OCI-LY7 (cell line): ENCODE measurements around the gene SDE2. TPM values are rescaled to one million over a fixed set of nuclear protein-coding genes. Genes with fewer than 3 reads are reported as not detected.
"Not testable (repeated sequence)": the region's sequence is repeated elsewhere in the genome, so short reads cannot be mapped to it uniquely, and the experiment has no call there.

Experiments
- BruUV-seq: library from RNA; stranded (reverse); fragments of 400-500 nt; replicated peaks from 2 replicates; lab custom pipeline; 2021; lab: Mats Ljungman, UMichigan
- CTCF ChIA-PET: fragments of 300-600 bp; sonication (Branson Sonifier 250); formaldehyde crosslinking; loops from one replicate; lab custom pipeline; 2022; ENCODE audit warnings: antibody characterized with exemption; ENCODE audit not compliant: unreplicated experiment; lab: Charles Lee
- POLR2A ChIA-PET: fragments of 300-600 bp; sonication (Branson Sonifier 250); formaldehyde crosslinking; loops from one replicate; lab custom pipeline; 2022; ENCODE audit warnings: antibody characterized with exemption; lab: Charles Lee
- DNase-seq: peaks from one replicate; pipeline ENCODE4 v3.0.0-alpha.2; 2015; ENCODE audit warnings: low spot score
- H2AFZ ChIP-seq: fragments of 200-600 bp; sonication (generic), shearing (Covaris generic); 2 replicates; pipeline ENCODE4 v1.6.1; 2014; ENCODE audit warnings: mild to moderate bottlenecking, antibody characterized with exemption, low read length, moderate library complexity
- H3K27ac ChIP-seq: fragments of 200-600 bp; sonication (generic); 2 replicates; pipeline ENCODE4 v1.5.1; 2014; ENCODE audit warnings: mixed run types, low read depth, mild to moderate bottlenecking, moderate library complexity, low read length, inconsistent platforms; ENCODE audit not compliant: poor library complexity, severe bottlenecking
- H3K36me3 ChIP-seq: fragments of 200-600 bp; sonication (generic); 2 replicates; pipeline ENCODE4 v1.6.1; 2014; ENCODE audit warnings: mild to moderate bottlenecking, antibody characterized with exemption, low read length, moderate library complexity, mixed read lengths; ENCODE audit not compliant: insufficient read depth
- H3K4me1 ChIP-seq: fragments of 200-600 bp; sonication (generic); 2 replicates; pipeline ENCODE4 v1.5.1; 2014; ENCODE audit warnings: mild to moderate bottlenecking, low read length; ENCODE audit not compliant: insufficient read depth, poor library complexity, severe bottlenecking
- H3K4me2 ChIP-seq: fragments of 200-600 bp; sonication (generic); 2 replicates; pipeline ENCODE4 v1.6.1; 2014; ENCODE audit warnings: mild to moderate bottlenecking, low read length
- H3K4me3 ChIP-seq: fragments of 200-600 bp; sonication (generic); 2 replicates; pipeline ENCODE4 v1.5.1; 2014; ENCODE audit warnings: mild to moderate bottlenecking, low read depth, low read length; ENCODE audit not compliant: poor library complexity, severe bottlenecking
- H3K79me2 ChIP-seq: fragments of 200-600 bp; sonication (generic); 2 replicates; pipeline ENCODE4 v1.6.1; 2016; ENCODE audit warnings: low read depth, mild to moderate bottlenecking, low read length, moderate library complexity, mixed read lengths; ENCODE audit not compliant: insufficient read depth
- H3K9me2 ChIP-seq: fragments of 200-600 bp; sonication (generic); 2 replicates; pipeline ENCODE4 v1.6.1; 2016; ENCODE audit warnings: mild to moderate bottlenecking, low read length, mixed read lengths; ENCODE audit not compliant: insufficient read depth
- H3K9me3 ChIP-seq: fragments of 200-600 bp; sonication (generic); 2 replicates; pipeline ENCODE4 v1.6.1; 2014; ENCODE audit warnings: mild to moderate bottlenecking, mixed run types, low read length, mixed read lengths
- H4K20me1 ChIP-seq: fragments of 200-600 bp; sonication (generic); 2 replicates; pipeline ENCODE4 v1.6.1; 2014; ENCODE audit warnings: mild to moderate bottlenecking, antibody characterized with exemption, low read length, moderate library complexity, mixed read lengths; ENCODE audit not compliant: insufficient read depth
- EZH2phosphoT487 ChIP-seq: fragments of 200-600 bp; sonication (generic); IDR thresholded peaks from 2 replicates; pipeline ENCODE4 v1.6.1; 2018; ENCODE audit warnings: low read depth, borderline replicate concordance, mild to moderate bottlenecking, mixed run types, antibody characterized with exemption, low read length, moderate library complexity, mixed read lengths
- intact Hi-C: fragments of 100-400 bp; cut with micrococcal nuclease; formaldehyde crosslinking; loops from one replicate; pipeline ENCODE4 v1.10.0; 2022; ENCODE audit not compliant: unreplicated experiment
- total RNA-seq, 2 experiments: library from RNA; depleted of rRNA in 1 of 2; stranded (reverse); fragments of >200 nt in 1 of 2; shearing (Covaris generic) in 1 of 2; gene quantifications; 2 replicates each; pipeline ENCODE4 v1.2.3, GENCODE V29; 2014 to 2022
- TF ChIP-seq, protein P1 (sequence below): fragments of 200-600 bp; sonication (generic); conservative IDR thresholded peaks from 2 replicates; pipeline ENCODE4 v1.5.1; 2014; ENCODE audit warnings: mild to moderate bottlenecking, antibody characterized with exemption, low read length, moderate library complexity, mixed read lengths

Gene SDE2
- total RNA-seq, 2 experiments from 2014 or later, result 18.2 to 25.0 TPM

GRCh38 chr1:225937048-225937968 lies 61.8 kb downstream of the SDE2 start:
- DNase-seq, result no peak
- Histone ChIP-seq H3K9me3 (no peaks in the 10 kb centered on the region), H3K4me2 (peak overlapping the region; percentile 58), H2AFZ (peak overlapping the region; percentile 88), H4K20me1 (no peaks in the 10 kb centered on the region), H3K79me2 (no peaks in the 10 kb centered on the region), H3K4me3 (no peak overlapping the region), H3K4me1 (peaks cover 44% of the 10 kb centered on the region), H3K9me2 (no peaks in the 10 kb centered on the region), H3K27ac (peak overlapping the region; percentile 52), H3K36me3 (no peaks in the 10 kb centered on the region)
- TF ChIP-seq, protein P1, sequence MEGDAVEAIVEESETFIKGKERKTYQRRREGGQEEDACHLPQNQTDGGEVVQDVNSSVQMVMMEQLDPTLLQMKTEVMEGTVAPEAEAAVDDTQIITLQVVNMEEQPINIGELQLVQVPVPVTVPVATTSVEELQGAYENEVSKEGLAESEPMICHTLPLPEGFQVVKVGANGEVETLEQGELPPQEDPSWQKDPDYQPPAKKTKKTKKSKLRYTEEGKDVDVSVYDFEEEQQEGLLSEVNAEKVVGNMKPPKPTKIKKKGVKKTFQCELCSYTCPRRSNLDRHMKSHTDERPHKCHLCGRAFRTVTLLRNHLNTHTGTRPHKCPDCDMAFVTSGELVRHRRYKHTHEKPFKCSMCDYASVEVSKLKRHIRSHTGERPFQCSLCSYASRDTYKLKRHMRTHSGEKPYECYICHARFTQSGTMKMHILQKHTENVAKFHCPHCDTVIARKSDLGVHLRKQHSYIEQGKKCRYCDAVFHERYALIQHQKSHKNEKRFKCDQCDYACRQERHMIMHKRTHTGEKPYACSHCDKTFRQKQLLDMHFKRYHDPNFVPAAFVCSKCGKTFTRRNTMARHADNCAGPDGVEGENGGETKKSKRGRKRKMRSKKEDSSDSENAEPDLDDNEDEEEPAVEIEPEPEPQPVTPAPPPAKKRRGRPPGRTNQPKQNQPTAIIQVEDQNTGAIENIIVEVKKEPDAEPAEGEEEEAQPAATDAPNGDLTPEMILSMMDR, result no peak
- no peak for TF ChIP-seq EZH2phosphoT487
- CTCF ChIA-PET, result interaction anchor here (1.0 to 1.3 kb wide), 2 partner anchors 9 to 40 kb away, joined by 3 read pairs; no protein-coding TSS in a partner anchor
- BruUV-seq, result no TSS peak
- POLR2A ChIA-PET, result interaction anchor here (0.8 to 4.6 kb wide), 6 partner anchors 9 to 55 kb away, joined by 4 to 56 read pairs (median 9); partner anchors contain the start of genes PYCR2 and TMEM63A
- intact Hi-C loops, result no loop called here

- no TSS peak for BruUV-seq
- no peak for TF ChIP-seq EZH2phosphoT487
- TF ChIP-seq, protein P1, result no peak
- peak overlapping the region; percentile 52 for H3K27ac ChIP-seq
- ChIA-PET CTCF (interaction anchor here (1.0 to 1.3 kb wide), 3 partner anchors 8 to 39 kb away, joined by 3 read pairs; no protein-coding TSS in a partner anchor), POLR2A (interaction anchor here (0.6 to 4.6 kb wide), 7 partner anchors 9 to 370 kb away, joined by 3 to 56 read pairs (median 9); partner anchors contain the start of genes PYCR2 and TMEM63A)
- H4K20me1 ChIP-seq, result no peaks in the 10 kb centered on the region
- no peaks in the 10 kb centered on the region for H3K9me2 ChIP-seq
- H3K4me1 ChIP-seq, result peaks cover 40% of the 10 kb centered on the region
- H3K36me3 ChIP-seq, result no peaks in the 10 kb centered on the region
- H3K4me2 ChIP-seq, result peak overlapping the region; percentile 58
- H2AFZ ChIP-seq, result peak overlapping the region; percentile 88
- DNase-seq, result no peak
- H3K4me3 ChIP-seq, result no peak overlapping the region
- no peaks in the 10 kb centered on the region for H3K9me3 ChIP-seq
- no peaks in the 10 kb centered on the region for H3K79me2 ChIP-seq
- intact Hi-C loops, result no loop called here
These were observed 62.6 kb downstream of the SDE2 start for GRCh38 chr1:225936523-225936922.

- H3K9me3 ChIP-seq, H3K36me3 ChIP-seq, H3K9me2 ChIP-seq, intact Hi-C loops, H4K20me1 ChIP-seq, H3K79me2 ChIP-seq, DNase-seq, H3K4me3 ChIP-seq, BruUV-seq: not testable (repeated sequence)
- peak overlapping the region; percentile 88; the same call in 1 of the 2 replicates for H2AFZ ChIP-seq
- peak overlapping the region; percentile 52 for H3K27ac ChIP-seq
- H3K4me2 ChIP-seq, result peak overlapping the region; percentile 58
- peaks cover 40% of the 10 kb centered on the region for H3K4me1 ChIP-seq
- CTCF ChIA-PET, result interaction anchor here (1.0 to 1.3 kb wide), 3 partner anchors 8 to 39 kb away, joined by 3 read pairs; no protein-coding TSS in a partner anchor
- POLR2A ChIA-PET, result interaction anchor here (0.6 to 4.6 kb wide), 5 partner anchors 10 to 1758 kb away, joined by 3 to 56 read pairs (median 4); partner anchors contain the start of gene PYCR2
These were observed 63.1 kb downstream of the SDE2 start for GRCh38 chr1:225936086-225936485.
